ENCODE measurements around the gene LRRC71.

GRCh38 chr1:156887317-156887716 is 33.1 kb upstream of the LRRC71 start:
- TF ChIP-seq CTCF (IDR thresholded peaks at IDR 0.05), result no peak
- no peak for TF ChIP-seq POLR2A (IDR thresholded peaks at IDR 0.05)
